ENCODE data around the gene FSTL4. TPM values are rescaled to one million over a fixed set of nuclear protein-coding genes. Genes with fewer than 3 reads are reported as not detected.
A peak's percentile ranks its signal among the peaks of the same experiment; 100 is the strongest.

FSTL4 gene
- total RNA-seq, 3 donors from 2014 or later, result 0.42 to 1.7 (median 0.46) TPM

DNA sequence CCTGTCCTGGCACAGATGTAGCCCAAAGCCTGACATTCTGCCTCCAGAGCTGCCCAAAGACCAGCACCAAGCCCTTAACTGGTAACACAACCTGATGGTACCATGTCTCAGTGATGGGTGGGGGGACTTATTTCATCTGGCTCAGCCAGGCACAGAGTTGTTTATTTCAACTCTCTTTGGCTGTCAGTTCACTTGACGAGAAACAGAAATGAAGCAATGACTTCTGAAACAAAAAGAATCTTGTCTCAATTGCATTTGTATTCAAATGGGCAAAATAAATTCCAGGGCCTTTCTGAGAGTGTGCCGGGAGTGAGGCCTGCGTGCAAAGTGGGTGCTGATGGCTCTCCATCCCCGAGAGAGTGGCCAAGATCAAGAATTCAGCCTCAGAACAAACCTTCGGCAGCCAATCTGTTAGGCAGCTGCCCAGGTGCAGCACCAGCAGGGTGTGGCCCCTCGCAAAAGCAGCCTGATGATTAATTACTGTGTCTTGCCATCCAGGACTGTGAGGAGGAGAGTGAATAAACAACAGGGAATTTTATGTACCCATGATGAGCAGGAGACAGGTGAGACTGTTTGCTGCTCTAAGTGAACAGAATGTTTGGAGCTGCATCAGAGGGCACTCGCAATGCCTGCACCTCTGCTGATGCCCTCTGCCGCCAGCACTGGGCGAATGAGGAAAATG, 322.5 kb downstream of the FSTL4 start:
- Mint-ChIP-seq H3K4me3 (no peak overlapping the region), H3K4me1 (ENCODE audit: low read depth) (no peaks in the 10 kb centered on the region), H3K9me3 (no peaks in the 10 kb centered on the region), H3K27me3 (ENCODE audit: low read depth) (no peaks in the 10 kb centered on the region), H3K36me3 (ENCODE audit: insufficient read depth) (no peaks in the 10 kb centered on the region)
- DNase-seq, result no peak
- ATAC-seq, result no peak

DNA sequence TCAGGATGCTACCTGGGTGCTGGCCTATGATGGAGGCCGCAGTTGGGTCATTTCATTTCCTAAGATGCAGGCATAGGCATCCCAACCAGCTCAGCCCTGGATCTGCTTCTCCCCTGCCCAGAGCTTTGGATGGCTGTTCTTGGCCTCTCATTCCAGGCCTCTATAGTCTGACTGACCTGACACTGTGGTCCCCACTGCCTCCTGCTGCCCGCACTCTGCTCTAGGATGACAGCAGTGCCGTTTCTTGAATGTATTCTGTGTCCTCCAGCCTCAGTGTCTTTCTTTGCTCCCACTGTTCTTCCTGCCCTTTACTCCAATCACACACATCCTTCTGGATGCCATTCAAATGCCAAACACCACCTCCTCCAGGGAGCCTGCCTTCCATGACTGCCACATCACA, 324.8 kb downstream of the FSTL4 start:
- no peaks in the 10 kb centered on the region for H3K36me3 Mint-ChIP-seq (ENCODE audit: insufficient read depth)
- no peak for ATAC-seq

DNA sequence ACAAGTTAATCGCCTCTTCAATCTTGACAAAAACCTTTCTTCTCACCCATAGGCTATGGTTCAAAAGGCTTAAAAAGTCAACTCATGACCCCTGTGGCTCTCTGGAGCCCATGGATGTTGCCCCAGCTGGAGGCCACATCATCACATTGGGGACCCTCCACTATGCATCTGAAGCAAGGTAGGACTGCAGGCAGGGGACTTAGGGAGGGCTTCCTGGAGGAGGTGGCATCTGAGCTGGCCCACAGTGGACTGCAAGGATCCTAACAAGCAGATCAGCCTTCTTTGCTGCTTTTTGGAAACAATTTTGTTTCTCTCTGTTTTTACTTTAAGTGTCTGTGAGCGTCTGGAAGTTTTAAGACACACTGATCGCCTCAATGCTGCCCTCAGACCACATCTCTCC, 325.9 kb downstream of the FSTL4 start:
- Mint-ChIP-seq H3K36me3 (ENCODE audit: insufficient read depth) (no peaks in the 10 kb centered on the region), H3K9me3 (no peaks in the 10 kb centered on the region), H3K27me3 (ENCODE audit: low read depth) (no peaks in the 10 kb centered on the region), H3K4me1 (ENCODE audit: low read depth) (no peaks in the 10 kb centered on the region), H3K4me3 (no peak overlapping the region)
- no peak for ATAC-seq
- DNase-seq, result no peak

More for the DNA sequence above, 324.8 kb downstream of the FSTL4 start:
- peak; percentile 38 for DNase-seq
- no peak overlapping the region for H3K4me3 Mint-ChIP-seq
- H3K4me1 Mint-ChIP-seq (ENCODE audit: low read depth), result no peaks in the 10 kb centered on the region
- no peaks in the 10 kb centered on the region for H3K27me3 Mint-ChIP-seq (ENCODE audit: low read depth)
- no peaks in the 10 kb centered on the region for H3K9me3 Mint-ChIP-seq

DNA sequence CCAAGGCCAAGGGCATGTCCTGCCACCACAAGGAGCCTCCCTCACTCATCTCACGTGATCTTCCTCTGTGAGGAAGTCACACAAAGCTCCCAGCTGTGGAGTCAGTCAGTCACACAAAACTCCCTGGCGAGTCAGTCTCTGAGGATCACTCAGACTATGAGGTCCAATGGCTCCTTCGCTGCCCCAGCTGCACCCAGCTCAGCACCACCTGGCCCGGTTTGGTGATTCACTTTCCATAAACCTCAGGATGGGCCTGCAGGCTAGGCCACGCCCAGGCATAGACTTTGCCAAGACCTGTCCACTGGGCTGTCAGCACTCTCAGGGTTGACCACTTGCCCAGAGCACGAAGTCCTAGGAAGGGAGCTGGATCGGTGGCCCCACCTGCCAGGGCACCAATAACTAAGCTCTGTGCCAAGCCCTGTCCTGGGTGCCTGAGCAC, 326.7 kb downstream of the FSTL4 start:
- peak; percentile 19 to 42 for ATAC-seq
- Mint-ChIP-seq H3K4me1 (ENCODE audit: low read depth) (no peaks in the 10 kb centered on the region), H3K9me3 (no peaks in the 10 kb centered on the region), H3K27me3 (ENCODE audit: low read depth) (no peaks in the 10 kb centered on the region), H3K36me3 (ENCODE audit: insufficient read depth) (no peaks in the 10 kb centered on the region), H3K4me3 (no peak overlapping the region)
- no peak for DNase-seq

DNA sequence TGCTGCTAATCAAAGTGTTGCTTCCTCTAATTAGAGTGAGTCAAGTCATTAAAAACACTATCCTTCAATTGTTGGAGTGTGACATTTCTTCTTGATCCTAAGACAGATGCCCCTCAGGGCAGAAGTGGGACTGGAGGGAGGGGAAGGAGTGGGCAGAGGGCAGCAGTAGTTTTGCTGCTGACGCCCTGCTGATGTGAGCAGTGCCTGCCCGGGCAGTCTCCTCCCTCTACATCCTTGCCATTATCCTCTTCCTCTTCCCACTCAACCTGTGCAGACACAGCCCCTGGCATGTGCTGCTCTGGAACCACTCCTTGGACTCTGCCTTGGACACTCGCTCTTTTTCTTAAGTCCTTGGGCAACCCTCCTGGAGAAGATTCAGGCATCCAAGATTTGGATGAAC, 328.0 kb downstream of the FSTL4 start:
- no peak for ATAC-seq
- Mint-ChIP-seq H3K9me3 (no peaks in the 10 kb centered on the region), H3K27me3 (ENCODE audit: low read depth) (no peaks in the 10 kb centered on the region), H3K4me1 (ENCODE audit: low read depth) (no peaks in the 10 kb centered on the region), H3K4me3 (no peak overlapping the region), H3K36me3 (ENCODE audit: insufficient read depth) (no peaks in the 10 kb centered on the region)
- no peak for DNase-seq

DNA sequence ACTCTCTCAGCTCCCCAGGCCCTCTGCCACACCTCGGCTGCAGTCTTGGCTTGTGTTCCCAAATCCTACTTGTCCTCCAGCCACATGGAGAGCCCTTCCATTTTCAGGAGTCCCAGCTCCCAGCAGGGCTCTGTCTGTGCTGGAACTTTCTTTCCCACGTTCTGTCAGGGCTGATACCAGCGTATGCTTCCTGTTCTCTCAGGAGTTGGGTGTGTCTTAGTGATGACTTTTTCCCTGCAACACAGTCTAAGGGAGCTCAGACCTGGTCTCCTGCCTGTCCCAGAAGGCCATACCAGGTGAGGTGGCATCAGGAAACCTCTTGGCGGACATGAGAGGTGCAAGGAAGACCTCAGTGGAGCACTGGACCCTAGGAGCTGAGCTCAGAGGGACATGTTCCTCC, 334.0 kb downstream of the FSTL4 start:
- Mint-ChIP-seq H3K4me3 (no peak overlapping the region), H3K27me3 (ENCODE audit: low read depth) (no peaks in the 10 kb centered on the region), H3K36me3 (ENCODE audit: insufficient read depth) (no peaks in the 10 kb centered on the region), H3K9me3 (no peaks in the 10 kb centered on the region), H3K4me1 (ENCODE audit: low read depth) (no peaks in the 10 kb centered on the region)
- ATAC-seq (no peak), DNase-seq (no peak)

DNA sequence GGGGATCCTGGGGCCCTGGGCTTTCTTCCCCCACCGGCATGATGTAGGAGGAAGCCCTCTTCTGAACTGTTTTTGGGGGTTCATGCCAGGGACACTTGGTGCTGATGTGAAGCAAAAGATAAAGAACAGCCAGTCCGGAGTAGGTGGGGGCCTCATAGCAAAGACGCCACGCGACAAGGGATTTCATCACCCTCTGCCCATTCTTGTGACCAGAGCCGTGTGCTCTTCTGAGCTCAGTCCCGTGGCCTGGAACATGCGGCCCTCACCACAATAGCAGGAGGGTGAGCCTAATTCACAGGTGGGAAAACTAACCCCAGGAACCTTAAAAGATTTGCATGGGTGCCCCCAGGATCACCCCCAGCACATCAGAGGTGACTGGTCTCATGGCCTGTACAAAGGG, 334.6 kb downstream of the FSTL4 start:
- H3K27me3 Mint-ChIP-seq (ENCODE audit: low read depth), result no peaks in the 10 kb centered on the region
- H3K4me3 Mint-ChIP-seq, result no peak overlapping the region

DNA sequence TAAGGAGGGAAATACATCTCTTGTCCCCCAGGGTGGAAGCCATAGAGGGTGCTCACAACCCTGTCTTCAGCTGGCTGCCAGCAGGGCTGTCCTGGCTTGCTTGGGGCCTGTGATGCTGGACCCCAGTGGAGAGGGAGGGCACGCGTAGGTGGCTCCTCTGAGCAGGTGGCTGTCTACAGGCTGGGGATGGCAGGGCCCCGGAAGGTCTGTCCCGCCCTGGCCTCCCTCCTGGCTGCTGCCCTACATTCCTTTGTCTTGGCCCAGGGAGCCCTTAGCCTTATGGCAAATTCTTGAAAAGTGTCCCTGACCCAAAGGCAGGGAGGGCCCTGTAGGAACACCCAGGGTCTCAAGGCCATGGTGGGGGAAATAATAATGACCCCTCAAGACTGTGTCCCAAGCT, 336.2 kb downstream of the FSTL4 start:
- no peaks in the 10 kb centered on the region for H3K4me1 Mint-ChIP-seq (ENCODE audit: low read depth)
- no peak overlapping the region for H3K4me3 Mint-ChIP-seq
- no peak for DNase-seq
- H3K9me3 Mint-ChIP-seq, result no peaks in the 10 kb centered on the region
- H3K36me3 Mint-ChIP-seq (ENCODE audit: insufficient read depth), result no peaks in the 10 kb centered on the region
- no peak for ATAC-seq
- no peaks in the 10 kb centered on the region for H3K27me3 Mint-ChIP-seq (ENCODE audit: low read depth)

More for the DNA sequence above, 334.6 kb downstream of the FSTL4 start:
- DNase-seq (no peak), ATAC-seq (no peak)
- Mint-ChIP-seq H3K36me3 (ENCODE audit: insufficient read depth) (no peaks in the 10 kb centered on the region), H3K9me3 (no peaks in the 10 kb centered on the region), H3K4me1 (ENCODE audit: low read depth) (no peaks in the 10 kb centered on the region)

DNA sequence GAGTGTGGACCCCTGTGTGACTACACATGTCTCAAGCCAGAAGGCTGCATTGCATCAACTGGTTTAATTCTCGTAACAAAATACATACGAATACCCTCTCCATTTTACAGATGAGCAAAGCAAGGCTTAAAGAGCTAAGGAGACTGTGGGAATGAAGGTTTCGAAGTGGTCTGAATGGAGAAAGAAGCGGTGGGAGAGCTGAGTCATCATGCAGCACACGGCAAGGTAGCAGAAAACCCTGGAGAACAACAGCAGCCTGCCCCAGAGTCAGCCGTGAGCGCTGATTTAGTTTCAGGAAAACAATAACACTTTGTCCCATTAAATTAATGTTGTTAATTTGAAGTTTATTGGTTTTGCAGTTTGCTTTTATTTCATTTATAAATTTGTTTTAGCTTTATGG, 336.7 kb downstream of the FSTL4 start:
- Mint-ChIP-seq H3K9me3 (no peaks in the 10 kb centered on the region), H3K4me3 (no peak overlapping the region), H3K4me1 (ENCODE audit: low read depth) (no peaks in the 10 kb centered on the region), H3K36me3 (ENCODE audit: insufficient read depth) (no peaks in the 10 kb centered on the region), H3K27me3 (ENCODE audit: low read depth) (no peaks in the 10 kb centered on the region)
- ATAC-seq (no peak), DNase-seq (no peak)

DNA sequence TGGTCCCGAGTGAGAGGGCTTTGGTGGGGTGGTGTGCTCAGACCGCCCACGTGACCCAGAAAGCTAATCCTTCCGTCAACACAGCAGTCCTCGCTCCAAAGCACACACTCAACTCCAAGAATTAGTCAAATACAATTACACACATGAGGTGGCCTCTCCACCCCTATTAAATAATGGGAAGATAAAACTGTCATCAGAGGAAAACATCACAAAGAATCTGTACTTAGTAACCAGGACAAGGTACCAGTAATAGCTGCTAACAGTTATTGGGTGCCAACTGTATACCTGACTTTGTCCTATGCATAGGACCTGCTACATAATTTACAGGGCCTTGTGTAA, 337.8 kb downstream of the FSTL4 start:
- ATAC-seq (no peak), DNase-seq (no peak)
- H3K27me3 Mint-ChIP-seq (ENCODE audit: low read depth), result no peaks in the 10 kb centered on the region
- H3K4me1 Mint-ChIP-seq (ENCODE audit: low read depth), result no peaks in the 10 kb centered on the region
- no peaks in the 10 kb centered on the region for H3K9me3 Mint-ChIP-seq
- no peaks in the 10 kb centered on the region for H3K36me3 Mint-ChIP-seq (ENCODE audit: insufficient read depth)
- H3K4me3 Mint-ChIP-seq, result no peak overlapping the region

DNA sequence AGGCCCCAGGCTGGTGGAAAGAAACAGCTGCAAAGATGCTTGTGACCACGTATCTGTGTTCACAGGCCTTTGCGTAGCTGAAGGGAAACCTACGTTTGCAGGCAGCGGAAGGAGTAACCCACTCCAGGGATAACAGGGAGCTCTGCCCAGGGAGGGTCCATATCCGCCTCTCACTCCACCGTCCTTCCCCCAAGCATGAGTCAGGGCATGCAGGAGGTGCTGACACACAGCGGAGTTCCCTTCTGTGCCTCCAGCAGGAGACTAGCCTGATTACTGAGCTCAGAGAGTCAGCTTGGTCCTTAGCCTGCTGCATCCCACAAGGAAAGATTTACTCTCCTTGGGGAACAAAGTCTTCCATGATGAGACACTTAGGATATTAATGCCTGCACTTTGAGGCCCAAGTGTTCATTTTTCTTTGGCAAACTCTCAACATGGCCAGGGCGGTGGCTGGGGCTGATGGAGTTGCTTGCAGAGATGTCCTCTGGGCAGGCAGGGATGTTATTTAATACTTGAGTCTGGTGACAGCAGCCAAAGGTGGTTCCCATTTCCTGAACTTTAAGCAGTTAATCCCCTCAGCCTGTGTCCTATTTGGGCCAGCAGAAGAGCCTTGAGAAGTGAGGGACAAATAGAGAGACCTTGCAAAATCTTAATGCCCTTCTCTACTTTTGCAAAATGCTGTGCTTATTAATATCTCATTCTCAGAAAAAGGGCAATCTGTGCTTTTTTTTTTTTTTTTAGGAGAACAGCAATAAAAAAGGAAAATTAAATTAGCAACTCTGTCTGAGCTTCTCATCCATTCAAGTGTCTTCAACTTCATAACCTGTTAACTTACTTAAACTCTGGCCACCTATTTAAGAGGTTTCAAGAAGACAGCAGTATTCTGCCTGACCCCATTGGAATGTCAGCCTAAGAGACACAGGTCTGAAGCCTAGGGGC, 338.4 kb downstream of the FSTL4 start:
- Mint-ChIP-seq H3K36me3 (ENCODE audit: insufficient read depth) (no peaks in the 10 kb centered on the region), H3K4me1 (ENCODE audit: low read depth) (no peaks in the 10 kb centered on the region), H3K9me3 (no peaks in the 10 kb centered on the region), H3K4me3 (no peak overlapping the region), H3K27me3 (ENCODE audit: low read depth) (no peaks in the 10 kb centered on the region)
- ATAC-seq, result no peak
- no peak for DNase-seq

DNA sequence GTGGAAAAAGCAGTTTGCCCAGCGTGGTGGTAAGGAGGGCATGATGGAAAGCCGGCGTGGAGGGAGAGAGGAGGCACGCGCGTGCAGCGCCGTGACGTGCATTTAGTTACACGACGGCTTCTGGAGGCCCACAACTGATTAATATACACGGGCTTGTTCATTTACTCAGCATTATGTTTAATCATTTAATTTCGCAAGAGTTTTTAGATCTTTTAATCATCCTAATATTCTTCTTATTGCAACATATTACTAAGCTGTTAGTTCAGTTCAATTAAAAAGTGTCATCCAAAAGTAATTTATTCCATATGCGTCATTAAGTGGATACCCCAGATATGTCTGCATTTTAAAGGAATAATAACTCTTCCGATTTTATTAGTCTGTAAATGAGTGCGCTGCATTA, 340.0 kb downstream of the FSTL4 start:
- no peak for ATAC-seq
- Mint-ChIP-seq H3K4me3 (no peak overlapping the region), H3K27me3 (ENCODE audit: low read depth) (no peaks in the 10 kb centered on the region), H3K4me1 (ENCODE audit: low read depth) (no peaks in the 10 kb centered on the region), H3K9me3 (no peaks in the 10 kb centered on the region), H3K36me3 (ENCODE audit: insufficient read depth) (no peaks in the 10 kb centered on the region)
- no peak for DNase-seq

DNA sequence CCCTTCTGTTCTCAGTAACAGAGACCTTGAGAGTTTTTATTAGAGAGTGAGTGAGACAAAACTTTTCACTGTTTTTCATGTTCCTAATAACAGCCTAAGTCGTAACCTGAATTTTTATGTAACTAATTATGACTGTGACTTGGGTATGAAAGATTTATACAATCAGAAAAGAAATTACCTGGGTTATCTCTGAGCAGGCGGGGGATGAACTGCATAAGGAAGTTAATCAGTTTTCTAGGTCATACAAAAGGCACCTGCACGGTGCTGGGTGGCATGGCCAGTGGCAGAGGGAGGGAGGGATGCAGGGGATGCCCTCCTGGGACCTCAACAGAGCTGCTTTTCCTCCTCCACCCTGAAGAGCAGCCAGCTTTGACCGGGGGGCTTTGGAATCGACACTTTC, 340.7 kb downstream of the FSTL4 start:
- DNase-seq, result no peak
- no peaks in the 10 kb centered on the region for H3K4me1 Mint-ChIP-seq (ENCODE audit: low read depth)
- no peaks in the 10 kb centered on the region for H3K36me3 Mint-ChIP-seq (ENCODE audit: insufficient read depth)
- ATAC-seq, result no peak
- no peak overlapping the region for H3K4me3 Mint-ChIP-seq
- no peaks in the 10 kb centered on the region for H3K27me3 Mint-ChIP-seq (ENCODE audit: low read depth)
- H3K9me3 Mint-ChIP-seq, result no peaks in the 10 kb centered on the region

DNA sequence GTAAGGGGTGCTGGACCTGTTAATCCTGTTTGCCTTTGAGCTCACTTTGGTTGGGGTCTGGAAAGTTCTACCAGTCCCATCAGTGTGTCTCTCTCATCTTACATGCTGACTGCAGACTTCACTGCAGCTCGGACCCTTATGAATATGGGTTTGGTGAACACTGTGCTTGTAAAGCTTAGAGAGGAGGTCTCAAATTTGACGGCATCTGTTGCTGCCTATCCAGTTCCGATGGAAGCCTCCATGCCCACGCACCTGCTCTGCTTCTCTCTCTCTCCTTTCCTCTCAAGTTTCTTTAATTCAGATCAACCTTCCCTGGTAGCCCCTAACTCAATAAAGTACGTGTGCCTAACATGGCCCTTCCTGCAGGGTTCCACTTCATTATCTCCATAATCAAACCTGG, 342.6 kb downstream of the FSTL4 start:
- Mint-ChIP-seq H3K4me3 (no peak overlapping the region), H3K9me3 (no peaks in the 10 kb centered on the region), H3K4me1 (ENCODE audit: low read depth) (no peaks in the 10 kb centered on the region), H3K27me3 (ENCODE audit: low read depth) (no peaks in the 10 kb centered on the region), H3K36me3 (ENCODE audit: insufficient read depth) (no peaks in the 10 kb centered on the region)
- DNase-seq (no peak), ATAC-seq (no peak)

DNA sequence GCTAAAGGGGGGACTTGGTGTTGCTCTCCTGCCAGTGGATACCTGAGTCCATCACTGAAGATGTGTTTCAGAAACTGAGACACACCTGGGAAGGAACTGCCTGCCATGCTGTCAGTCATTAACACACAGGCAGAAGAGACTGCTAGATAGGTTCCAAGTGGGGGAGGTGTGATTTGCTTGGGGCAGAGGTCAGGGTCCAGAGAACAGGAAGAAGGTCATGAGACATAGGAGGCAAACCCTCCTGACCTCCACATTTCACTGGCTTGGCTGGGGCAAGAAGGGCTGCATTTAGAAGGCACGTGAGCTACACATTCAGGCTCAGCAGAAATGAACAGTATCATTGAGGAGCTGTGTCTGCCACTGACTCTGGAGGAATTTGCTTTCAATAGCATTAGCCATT, 344.7 kb downstream of the FSTL4 start:
- ATAC-seq (no peak), DNase-seq (no peak)
- Mint-ChIP-seq H3K4me3 (no peak overlapping the region), H3K27me3 (ENCODE audit: low read depth) (peaks cover 5% of the 10 kb centered on the region), H3K4me1 (ENCODE audit: low read depth) (no peaks in the 10 kb centered on the region), H3K36me3 (ENCODE audit: insufficient read depth) (no peaks in the 10 kb centered on the region), H3K9me3 (no peaks in the 10 kb centered on the region)

Measured in activated T-cell treated with anti-CD3 and anti-CD28 coated beads, Interleukin-2, amount 50 U/mL, for 4 hours (primary cell).